Endometrium (tissue), 2 donors: ENCODE measurements around the gene TASOR.
"Not testable (repeated sequence)": the region's sequence is repeated elsewhere in the genome, so short reads cannot be mapped to it uniquely, and the experiment has no call there.

Source experiments
- FAIRE-seq: peaks from 2 replicates; lab custom pipeline; 2012; peaks lifted over from hg19 to GRCh38; lab: Jason Lieb, UNC
- donor health status: control.
- donor health status: control.

Gene TASOR

DNA sequence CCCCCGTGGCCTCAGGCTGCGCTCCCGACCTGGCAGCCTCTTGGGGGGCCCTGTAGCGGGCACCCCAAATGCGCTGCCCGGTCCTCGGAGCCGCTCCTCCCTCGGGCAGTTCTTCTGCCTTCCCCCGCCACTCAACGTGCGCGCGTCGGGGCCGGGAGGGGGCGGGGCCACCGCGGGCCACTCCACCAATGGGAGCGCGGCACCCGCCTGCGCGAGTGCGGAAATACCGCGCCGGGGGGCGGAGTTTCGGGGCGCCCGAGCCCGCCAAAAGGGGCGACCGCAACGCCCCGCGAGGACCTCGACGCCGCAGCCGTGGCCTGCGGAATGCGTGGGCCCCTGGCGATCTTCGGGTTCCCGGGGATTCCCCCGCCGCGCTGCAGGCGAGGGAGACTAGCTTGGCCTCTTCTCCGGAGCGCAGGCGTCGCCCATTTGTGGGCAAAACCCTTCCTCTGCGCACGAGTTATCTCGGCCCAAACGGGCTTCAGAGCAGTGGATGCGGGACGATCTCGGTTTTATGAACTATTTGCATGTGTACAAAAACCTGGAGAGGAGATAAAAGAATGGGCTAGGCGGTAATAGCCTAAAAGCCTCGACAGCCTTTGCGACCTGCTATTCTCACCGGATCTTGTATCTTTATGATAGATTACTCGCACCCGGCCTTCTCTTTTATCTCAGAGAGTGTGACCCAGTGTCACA is at the start of gene TASOR:
Gene TASOR (minus strand): TSS at position 144 of the 696 bp plus-strand sequence. CDS start 259 bp downstream, outside the sequence.
- no peak for FAIRE-seq

DNA sequence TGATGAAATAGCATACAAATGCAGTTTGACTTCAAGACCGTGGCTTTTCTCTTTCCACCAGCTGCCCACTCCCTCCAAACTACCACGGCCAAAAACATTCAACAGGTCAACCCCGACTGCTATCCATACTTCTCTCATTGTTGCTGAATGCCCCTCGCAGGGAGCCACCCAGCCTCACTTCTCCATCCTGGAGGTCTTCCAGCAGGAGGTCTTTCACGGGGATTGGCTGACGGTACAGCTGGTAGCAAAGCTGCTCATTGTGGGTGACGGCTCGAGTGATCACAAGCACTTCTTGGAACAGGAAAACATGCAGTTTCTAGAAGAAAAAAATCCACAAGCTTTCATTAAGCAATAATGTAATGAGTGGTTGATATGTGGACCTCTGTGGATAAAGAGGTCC is 49.0 kb upstream of the TASOR start:
- FAIRE-seq: no peak

- FAIRE-seq: no peak
These were observed 42.1 kb upstream of the TASOR start for GRCh38 chr3:56725175-56725574.

DNA sequence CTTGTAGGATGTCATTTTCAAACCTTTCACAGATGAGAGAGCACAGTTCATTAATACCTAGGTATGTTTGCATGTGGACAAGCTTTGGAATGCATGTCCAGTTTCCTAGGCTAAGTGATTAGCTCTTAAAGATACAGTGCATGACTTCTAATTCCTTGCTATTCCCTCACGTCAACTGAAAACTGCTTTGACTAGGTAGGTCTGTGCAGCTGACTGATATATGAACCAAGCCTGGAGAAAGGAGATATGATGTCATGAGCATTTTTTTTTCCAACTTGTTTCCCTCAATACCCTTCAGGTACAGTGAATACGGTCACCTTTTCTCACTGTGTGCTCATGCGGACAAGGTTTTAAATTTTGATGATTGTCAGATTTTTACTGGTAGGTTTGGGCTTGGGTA is 41.6 kb upstream of the TASOR start:
- no peak for FAIRE-seq

GRCh38 chr3:56720849-56721248 is 37.8 kb upstream of the TASOR start:
- FAIRE-seq: no peak

GRCh38 chr3:56718809-56719208 is 35.7 kb upstream of the TASOR start:
- not testable (repeated sequence) for FAIRE-seq

DNA sequence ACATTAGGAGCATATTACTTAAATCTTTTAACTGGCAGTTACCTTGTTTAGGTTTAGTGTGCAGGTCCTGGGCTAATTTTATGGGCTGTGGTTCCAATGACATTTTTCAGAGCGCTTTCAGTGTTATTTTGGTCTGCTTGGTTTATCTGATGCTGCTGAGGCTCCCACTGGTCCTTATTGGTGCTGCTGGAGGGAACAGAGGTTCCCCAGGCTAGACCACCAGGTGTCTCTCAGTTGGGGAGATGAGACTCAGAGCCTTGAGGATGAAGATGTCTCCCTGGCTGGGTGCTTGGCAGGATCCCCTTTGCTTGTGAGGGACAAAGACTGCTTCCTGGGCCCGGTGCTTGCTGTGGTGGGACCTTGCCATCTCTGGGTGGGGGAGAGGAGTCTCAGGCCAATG is 28.3 kb upstream of the TASOR start:
- FAIRE-seq: no peak

- FAIRE-seq: not testable (repeated sequence)
These were observed 24.3 kb upstream of the TASOR start for GRCh38 chr3:56707412-56707811.

GRCh38 chr3:56706629-56707028 is 23.6 kb upstream of the TASOR start:
- FAIRE-seq: no peak

DNA sequence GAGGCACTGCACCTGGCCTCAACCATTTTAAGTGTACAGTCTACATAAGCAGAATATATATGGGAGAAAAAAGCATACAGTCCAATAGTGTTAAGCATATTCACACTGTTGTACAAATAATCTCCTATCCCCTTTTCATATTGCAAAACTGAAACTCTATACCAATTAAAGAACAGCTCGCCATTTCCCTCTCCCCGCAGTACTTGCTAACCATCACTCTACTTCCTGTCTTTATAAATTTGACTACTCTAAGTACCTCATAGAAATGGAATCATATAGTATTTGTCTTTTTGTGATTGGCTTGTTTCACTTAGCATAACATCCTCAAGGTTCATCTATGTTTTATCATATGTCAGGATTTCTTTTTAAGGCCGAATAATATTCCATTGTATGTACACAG is 21.6 kb upstream of the TASOR start:
- no peak for FAIRE-seq

GRCh38 chr3:56702490-56703315 is 19.6 kb upstream of the TASOR start:
- FAIRE-seq: peak; percentile 80

DNA sequence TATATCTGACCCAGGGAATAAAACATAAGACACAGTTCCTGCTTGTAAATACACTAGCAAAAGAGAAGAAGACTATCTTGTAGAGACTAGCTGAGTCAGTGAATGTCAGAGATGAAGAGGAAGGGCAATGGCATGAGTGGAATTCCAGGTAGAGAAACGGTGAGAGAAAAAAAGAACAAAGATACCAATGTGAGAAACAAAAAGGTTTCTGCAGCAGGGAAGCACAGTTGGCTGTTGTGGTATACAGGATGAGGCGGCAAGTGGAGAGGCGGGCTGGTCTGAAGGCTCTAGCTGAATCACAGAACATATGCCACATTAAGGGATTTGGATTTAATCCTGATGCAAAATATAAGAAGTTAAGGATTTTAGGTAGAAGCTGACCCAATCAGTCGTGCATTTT is 17.1 kb upstream of the TASOR start:
- FAIRE-seq: no peak

- FAIRE-seq: no peak
These were observed 12.0 kb upstream of the TASOR start for GRCh38 chr3:56694867-56695683.

- FAIRE-seq: no peak
These were observed 10.7 kb upstream of the TASOR start for GRCh38 chr3:56693750-56694149.

- FAIRE-seq: not testable (repeated sequence)
These were observed 9.7 kb upstream of the TASOR start for GRCh38 chr3:56692520-56693433.

GRCh38 chr3:56692001-56692365 is 8.9 kb upstream of the TASOR start:
- FAIRE-seq: not testable (repeated sequence)

GRCh38 chr3:56691165-56692000 is 8.3 kb upstream of the TASOR start:
- FAIRE-seq: no peak

DNA sequence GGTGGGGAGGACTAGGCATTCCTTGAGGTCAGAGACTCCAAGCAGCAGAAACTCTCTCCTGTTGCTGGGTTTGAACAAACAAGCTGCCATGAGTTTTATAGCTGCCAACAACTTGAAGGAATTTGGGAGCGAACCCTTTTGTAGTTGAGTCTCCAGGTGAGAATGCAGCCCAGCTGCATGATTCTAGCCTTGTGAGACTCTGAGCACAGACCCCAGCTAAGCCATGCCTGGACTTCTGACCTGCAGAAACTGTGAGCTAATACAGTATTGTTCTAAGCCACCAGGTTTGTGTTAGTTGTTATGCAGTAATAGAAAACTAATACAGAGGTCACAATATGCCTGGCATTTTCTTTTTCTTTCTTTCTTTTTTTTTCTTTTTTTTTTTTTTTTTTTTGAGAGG is 6.2 kb upstream of the TASOR start:
- no peak for FAIRE-seq

DNA sequence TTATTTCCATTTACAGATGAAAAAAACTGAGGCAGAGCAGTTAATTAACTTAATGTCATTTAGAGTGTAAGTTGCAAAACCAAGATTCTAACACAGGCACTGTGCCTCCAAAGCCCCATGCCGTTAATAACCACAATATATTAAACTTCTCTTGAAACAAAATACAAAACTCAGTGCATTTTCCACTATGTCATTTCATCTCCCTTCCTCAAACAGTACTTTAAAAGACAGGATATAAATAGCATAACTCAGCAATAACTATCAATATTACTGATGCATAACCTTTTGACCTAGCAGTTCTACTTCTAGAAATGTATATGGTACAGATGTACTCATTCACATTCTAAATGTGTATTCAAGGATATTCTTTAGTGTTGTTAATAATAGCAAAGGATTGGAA is 5.1 kb upstream of the TASOR start:
- FAIRE-seq: no peak

DNA sequence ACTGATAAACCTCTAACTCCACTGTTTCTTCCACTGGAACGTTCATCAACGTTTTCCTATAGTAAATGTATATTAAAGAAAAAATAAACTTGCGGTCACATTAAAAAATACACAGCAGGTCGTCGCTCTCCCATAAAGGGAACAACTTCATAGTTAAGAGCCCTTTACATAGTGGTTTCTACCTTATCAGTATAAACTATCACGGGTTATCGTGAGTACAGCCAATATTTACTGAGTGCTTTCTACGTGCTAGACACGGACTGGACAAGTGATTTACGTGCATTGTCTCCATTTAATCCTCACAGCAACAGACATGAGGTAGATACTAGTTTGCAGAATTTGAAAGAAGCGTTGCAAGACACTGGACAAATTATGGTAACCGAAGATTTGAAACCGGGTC is 964 bp upstream of the TASOR start:
- FAIRE-seq: no peak
